HG02678 (cell line): ENCODE measurements around the gene DCK.

Experiments
- ATAC-seq: cut with Tn5 transposase; IDR thresholded peaks from one replicate; pipeline ENCODE4 v1.9.1; 2021; ENCODE audit warnings: mild to moderate bottlenecking, moderate library complexity; ENCODE audit not compliant: unreplicated experiment

Gene DCK

GRCh38 chr4:70993181-70994068 is at the start of gene DCK:
TSS of gene DCK (plus strand) at chr4:70993649. CDS start at chr4:70993836, 187 bp downstream.
- ATAC-seq, result peak; percentile 79

- peak; percentile 47 for ATAC-seq
Observed at GRCh38 chr4:70945046-70945445, 48.4 kb upstream of the DCK start.

- no peak for ATAC-seq
Observed at GRCh38 chr4:70945452-70946055, 47.9 kb upstream of the DCK start.

GRCh38 chr4:70946939-70947338 is 46.5 kb upstream of the DCK start:
- ATAC-seq, result no peak

DNA sequence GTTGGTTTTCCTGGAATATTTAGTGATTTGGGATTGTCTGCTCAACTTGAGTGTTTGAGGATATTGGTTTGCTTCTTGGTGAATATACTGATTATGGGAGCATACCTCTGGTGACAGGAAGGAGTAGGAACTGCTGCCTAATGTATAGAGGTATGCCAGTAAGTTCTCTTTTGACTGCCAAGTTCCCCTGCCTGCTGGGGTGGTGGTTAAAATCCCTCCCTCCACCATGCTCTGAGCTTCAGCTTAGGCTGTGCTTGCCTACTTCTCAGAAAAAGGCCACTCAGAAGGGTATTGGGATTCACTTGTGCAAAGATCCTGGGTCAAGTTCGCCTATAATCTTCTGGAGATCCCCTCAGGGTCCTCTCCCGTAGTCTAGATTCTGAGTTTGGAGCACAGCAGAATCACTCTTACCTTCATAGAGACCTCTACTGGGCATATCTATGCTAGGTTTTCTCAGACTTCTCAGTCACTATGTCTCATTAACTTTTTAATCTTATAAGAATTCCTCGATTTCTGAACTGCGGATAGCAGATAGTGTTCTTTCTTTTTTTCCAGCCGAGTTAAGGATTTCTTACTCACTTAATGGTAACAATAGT is 44.7 kb upstream of the DCK start:
- peak; percentile 66 for ATAC-seq

- ATAC-seq, result no peak
Observed at GRCh38 chr4:70954032-70954431, 39.4 kb upstream of the DCK start.

- ATAC-seq, result no peak
Observed at GRCh38 chr4:70956549-70957210, 36.8 kb upstream of the DCK start.

GRCh38 chr4:70958681-70959080 is 34.8 kb upstream of the DCK start:
- no peak for ATAC-seq

- no peak for ATAC-seq
Observed at GRCh38 chr4:70969076-70969475, 24.4 kb upstream of the DCK start.

GRCh38 chr4:70976252-70976651 is 17.2 kb upstream of the DCK start:
- no peak for ATAC-seq

- ATAC-seq, result peak; percentile 67
Observed at GRCh38 chr4:70979445-70980008, 13.9 kb upstream of the DCK start.

GRCh38 chr4:70980196-70980595 is 13.3 kb upstream of the DCK start:
- no peak for ATAC-seq

DNA sequence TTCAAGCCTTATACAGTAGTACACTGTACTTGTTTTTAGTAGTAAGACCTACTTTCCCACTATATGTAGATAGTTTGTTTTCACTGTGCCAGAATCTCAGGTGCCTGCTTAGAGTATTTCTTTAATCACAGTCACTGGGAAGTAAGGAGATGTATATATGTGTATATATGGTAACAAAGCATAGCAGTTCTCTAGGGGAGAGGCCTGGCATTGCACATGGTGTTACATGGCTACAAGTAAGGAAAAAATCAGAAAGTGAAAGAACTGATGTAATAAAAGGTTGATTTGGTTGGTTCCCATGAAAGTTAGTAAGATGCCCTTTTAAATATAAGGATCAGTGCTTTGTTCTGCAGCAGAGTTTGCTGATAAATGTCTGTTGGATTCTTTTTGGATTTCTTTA is 9.3 kb upstream of the DCK start:
- ATAC-seq, result no peak

GRCh38 chr4:70984589-70984988 is 8.9 kb upstream of the DCK start:
- ATAC-seq, result no peak

DNA sequence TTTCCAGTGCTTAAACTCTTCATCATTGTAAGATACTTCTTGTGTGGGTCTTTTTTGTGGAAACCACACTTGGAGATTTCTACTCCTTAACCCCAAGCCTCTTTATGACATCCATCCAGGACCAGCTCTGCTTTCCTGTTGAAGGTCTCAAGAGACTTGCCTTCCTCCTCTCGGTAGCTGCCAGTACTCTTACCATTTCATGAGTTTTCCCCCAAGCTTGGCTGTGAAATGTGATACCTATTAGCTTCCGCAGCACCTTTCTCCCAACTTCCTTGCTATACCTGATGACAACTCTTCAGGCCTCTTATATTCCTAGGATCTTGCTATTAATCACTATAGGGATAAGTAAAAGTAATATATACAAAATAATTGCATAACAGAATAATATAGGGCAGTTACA is 1.9 kb upstream of the DCK start:
- ATAC-seq, result no peak

DNA sequence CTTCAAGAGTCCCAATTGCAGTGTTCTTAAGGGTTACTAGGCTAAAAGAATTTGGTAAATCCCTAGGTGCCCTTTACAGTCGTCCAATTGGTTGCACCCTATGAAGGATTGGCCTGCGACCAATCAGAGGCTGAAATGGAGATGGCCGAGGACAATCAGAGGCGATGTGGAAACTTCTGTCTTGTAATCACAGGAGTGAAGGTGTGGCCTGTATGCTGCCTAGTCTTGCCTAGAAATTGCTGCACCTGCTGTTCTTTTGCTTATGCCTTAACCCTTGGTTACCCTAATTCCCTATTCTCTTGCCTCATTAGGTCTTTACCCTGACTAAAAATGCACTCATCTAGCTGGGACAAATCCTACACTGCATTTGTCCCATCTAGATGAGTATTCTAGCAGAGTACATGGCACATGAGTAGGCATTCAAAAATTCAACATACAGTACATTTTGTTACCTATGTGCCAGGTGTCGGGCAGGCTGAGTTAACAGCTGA is 1.0 kb upstream of the DCK start:
- ATAC-seq, result no peak

DNA sequence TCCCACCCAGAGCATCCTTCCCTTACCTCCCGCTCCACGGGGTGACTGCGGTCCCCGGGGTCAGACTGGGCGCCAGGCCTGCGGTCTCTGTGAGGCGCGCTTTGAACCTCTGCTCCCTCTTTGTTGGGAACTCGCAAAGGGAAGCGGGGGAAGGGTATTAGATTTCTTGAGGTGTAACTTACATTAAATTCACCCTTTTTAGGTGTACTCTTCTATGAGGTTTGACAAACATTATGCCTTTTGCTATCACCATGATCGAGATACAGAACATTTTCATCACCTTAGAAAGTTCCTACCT is 569 bp downstream of the DCK start:
- no peak for ATAC-seq

DNA sequence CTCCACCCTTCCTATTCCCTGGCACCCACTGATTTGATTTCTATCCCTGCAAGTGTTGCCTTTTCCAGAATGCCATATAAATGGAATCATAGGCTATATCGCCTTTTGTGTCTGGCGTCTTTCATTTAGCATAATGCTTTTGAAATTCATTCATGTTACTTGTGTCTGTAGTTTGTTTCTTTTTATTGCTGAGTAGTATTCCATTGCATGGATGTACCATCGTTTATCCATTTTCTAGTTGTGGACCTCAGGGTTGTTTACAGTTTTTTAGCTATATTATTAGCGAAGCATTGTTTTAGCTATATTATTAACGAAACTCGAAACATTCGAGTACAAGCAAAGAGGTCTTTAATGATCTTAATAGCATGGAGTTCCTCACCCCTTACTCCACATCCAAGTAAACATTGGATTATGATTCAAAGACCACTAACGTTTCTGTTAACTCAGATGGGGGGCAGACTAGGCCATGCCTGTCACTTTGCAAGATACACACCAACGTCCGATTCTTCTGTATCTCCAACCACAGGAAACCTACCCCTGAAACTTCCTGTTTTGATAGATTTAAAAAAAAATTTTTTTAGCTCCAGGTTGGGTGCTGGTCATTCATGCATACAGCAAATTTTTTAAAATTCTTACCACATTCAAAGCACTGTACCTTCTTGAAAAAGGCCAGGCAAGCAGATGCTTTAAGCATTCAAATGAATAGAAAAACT is 1.1 kb downstream of the DCK start:
- peak; percentile 43 for ATAC-seq

- no peak for ATAC-seq
Observed at GRCh38 chr4:70996018-70996360, 2.5 kb downstream of the DCK start.

GRCh38 chr4:70997036-70997435 is 3.6 kb downstream of the DCK start:
- ATAC-seq, result no peak

DNA sequence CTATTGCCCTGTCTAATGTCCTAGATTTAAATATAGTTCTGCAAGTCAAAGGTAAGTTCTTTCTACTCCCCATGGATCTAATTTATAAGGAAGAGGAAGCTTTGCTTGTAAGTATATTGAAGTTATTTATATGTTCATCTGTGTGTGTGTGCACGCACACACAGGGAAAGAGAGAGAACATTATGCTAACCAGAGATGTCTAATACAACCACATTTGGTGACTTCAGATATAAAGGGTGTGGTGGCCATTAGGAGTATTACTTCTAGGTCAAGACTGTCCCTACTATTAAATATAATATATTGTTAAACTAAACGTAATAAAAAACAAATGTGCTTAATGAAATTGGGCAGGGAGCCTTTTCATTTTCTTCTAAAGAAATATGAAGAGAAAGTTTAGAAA is 4.1 kb downstream of the DCK start:
- no peak for ATAC-seq
